ENCODE results near the gene SH3BGR.
A peak's percentile ranks its signal among the peaks of the same experiment; 100 is the strongest.
"Not testable (repeated sequence)": the region's sequence is repeated elsewhere in the genome, so short reads cannot be mapped to it uniquely, and the experiment has no call there.

SH3BGR gene

DNA sequence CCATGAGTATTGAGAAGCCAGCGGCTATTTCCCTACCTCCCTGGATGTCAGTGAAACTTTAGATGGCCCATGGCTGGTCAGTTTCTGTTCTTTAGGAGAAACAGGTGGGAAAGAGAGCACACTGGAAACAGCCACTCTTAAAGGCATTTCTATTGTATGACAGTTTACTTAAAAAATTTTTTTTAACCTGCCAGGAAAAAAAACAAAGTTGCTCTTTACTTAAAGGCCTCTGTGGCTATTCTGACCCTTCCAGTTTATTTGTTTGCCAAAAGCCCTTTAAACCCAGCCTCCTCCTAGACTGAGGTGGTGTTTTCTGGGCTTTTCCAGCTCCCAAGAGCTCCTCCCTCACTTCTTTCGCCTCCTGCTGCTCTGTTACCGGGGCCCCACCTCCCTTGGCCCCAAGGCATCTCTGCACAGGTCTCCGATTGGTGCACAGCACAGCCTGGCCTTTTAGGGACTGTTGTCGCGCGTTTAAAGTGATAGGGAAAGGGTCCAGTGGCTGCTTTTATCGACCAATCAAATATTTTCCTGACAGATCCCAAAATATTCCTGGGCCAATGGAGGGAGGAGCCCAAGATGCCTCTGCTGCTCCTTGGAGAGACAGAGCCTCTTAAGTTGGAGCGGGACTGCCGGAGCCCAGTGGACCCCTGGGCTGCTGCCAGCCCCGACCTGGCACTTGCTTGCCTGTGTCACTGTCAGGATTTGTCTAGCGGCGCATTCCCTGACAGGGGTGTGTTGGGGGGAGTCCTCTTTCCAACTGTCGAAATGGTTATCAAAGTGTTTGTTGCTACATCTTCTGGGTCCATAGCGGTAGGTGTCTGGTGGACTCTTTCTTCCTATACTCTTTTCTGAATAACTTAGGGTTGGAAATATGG, at the start of gene SH3BGR:
SH3BGR (plus strand) TSS at position 639 of the 875 bp plus-strand sequence; CDS start at position 766, 127 bp downstream.
- no peak for DNase-seq (ENCODE audit: low spot score)

DNA sequence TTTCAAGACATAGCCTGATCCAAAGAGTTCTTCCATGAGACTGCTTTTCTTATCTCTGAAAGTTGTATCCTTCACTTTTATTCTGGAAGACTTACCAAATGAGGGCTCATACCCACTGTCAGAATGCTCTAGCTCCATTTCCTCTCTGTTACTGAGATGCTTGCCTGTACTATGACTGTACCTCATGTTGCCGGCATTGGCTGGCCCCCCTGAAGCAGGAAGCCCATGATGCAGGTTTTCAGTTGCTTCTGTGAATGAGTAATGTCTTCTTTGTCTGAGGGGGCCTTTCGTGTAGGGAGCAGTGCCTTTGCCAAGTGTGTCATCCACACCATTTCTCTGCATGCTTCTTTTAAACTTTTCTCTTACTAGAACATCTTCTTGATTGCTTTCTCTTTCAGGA, 45.7 kb upstream of the SH3BGR start:
- no peak for DNase-seq (ENCODE audit: low spot score)

DNA sequence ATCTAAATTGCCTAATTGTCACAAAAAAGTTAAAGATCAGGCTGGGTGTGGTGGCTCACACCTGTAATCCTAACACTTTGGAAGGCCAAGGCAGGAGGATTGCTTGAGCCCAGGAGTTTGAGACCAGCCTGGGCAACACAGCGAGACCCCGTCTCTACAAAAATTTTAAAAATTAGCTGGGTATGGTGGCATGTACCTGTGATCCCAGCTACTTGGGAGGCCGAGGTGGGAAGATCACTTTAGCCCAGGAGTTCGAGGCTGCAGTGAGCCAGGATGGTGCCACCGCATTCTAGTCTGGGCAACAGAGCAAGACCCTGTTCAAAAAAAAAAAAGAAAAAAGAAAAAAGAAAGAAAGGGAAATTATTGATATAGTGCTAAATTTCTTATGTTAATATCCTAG, 32.6 kb upstream of the SH3BGR start:
- DNase-seq (ENCODE audit: low spot score), result not testable (repeated sequence)

DNA sequence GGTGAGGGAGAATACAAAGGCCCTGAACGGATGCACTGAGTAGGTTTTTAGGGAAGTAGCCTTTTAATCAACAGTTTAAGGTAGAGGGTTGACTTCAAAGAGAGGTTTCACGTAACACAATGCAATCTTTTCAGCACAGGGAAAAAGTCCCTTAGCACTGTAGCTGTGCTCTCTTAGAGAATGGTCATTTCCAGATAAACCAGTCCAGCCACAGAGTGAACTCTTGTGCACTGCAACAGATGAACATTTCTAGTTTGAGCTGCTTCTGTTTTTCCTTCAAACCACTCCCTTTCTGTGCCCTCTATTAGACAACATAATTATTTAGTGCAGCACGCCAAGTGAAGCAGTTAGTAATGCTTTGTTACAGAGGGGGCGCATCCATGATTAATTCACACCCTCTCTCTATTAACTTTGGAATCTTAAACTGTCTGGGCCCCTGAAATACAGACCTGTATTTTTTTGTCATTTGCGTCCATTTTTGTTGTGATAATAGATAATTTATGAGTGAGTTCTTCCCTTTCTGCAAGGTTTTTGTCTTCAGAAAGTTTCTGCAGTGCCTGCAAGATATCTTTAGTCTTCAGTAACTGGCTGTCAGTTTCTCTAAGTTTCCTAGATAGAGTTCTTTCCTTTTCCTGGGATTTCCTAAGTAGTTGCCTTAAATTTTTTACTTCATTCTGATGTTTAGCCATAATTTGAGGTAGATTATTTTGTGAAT, 29.1 kb upstream of the SH3BGR start:
- DNase-seq (ENCODE audit: low spot score), result no peak

DNA sequence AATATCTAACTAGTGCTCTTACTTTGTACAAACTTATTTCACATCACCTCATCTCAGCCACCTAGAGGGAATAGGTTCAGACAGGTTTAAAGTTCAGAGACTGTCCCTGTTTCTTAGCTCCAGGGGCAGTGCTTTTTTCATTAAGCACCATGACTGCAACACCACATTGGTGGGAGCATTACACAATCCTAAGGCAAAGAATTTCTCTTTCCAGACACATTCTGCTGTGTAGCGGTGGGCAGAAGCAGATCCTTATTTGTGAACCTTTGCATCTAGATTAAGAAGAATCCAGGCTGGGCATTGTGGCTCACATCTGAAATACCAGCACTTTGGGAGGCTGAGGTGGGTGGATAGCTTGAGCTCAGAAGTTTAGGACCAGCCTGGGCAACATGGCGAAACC, 22.3 kb upstream of the SH3BGR start:
- DNase-seq (ENCODE audit: low spot score), result no peak

DNA sequence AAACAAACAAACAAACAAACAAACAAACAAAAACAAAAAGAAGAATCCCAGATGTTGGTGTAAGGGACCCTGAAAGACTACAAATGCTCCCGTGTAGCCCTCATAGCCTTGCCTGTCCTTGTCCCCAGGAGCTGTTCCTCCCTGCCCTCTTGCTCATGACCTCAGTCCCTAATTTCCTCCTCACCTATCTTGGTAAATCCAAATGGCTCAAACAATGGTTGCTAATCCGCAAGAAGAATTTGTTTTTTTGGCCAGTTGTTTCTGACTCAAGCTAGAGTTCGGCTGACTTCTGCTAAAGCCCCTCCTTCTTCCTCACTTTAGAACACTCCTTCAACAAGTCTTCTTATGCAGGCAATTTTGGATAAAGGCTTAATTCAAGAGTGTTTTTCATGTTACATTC, 21.8 kb upstream of the SH3BGR start:
- no peak for DNase-seq (ENCODE audit: low spot score)

DNA sequence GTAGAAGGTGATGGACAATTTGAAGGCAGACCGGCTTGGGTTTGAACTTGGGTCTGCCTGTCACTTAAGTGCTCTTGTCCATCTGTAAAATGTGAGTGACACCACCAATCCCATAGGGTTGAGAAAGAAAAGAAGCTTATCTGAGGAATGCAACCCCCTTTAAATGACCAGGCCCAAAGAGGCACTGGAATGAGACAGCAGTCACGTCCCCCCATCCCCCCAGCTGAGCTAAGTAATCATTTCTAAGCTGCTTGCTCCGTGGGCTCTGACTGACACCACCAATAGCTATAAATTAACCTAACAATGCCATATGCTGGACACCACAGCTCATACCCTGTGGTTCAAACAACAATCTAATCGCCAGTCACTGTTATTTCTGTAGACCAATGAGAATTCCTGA, 21.3 kb upstream of the SH3BGR start:
- DNase-seq (ENCODE audit: low spot score), result no peak

DNA sequence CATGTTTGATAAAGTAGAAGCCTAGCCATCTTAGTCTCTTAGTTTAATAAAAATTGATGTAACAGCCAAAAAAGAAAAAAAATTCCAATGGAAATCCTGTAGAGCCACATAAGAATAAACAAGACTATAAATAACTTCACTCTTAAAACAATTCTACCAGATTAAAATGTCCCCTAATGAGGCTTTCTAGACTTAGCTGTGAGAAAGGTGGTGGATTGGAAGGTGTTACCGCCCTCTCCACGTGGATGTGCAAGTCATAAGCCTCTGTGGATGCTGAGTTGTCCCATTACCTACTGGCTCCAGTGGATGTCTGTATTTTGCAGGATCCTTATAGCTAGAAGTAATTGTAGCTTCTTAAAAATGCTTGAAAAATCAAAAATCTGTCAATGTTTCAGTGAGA, 20.8 kb upstream of the SH3BGR start:
- no peak for DNase-seq (ENCODE audit: low spot score)

DNA sequence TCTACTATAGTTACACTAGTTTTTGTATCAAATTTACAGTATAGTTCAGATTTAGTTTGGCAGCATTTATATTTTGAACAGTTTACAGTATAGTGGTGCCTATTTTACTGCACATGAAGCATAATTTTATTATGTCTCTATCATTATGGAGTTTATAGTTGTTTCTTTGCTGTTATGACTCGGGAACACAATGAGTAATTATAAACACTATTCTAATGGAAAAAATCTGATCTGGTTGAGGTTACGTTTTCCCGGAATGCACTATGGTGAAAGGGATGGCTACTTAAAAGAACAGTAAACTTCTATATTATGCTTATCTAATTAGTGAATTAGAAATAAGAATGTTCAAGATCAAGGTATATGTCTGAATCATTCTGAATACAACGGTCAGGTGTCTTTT, 16.8 kb upstream of the SH3BGR start:
- DNase-seq (ENCODE audit: low spot score), result no peak

DNA sequence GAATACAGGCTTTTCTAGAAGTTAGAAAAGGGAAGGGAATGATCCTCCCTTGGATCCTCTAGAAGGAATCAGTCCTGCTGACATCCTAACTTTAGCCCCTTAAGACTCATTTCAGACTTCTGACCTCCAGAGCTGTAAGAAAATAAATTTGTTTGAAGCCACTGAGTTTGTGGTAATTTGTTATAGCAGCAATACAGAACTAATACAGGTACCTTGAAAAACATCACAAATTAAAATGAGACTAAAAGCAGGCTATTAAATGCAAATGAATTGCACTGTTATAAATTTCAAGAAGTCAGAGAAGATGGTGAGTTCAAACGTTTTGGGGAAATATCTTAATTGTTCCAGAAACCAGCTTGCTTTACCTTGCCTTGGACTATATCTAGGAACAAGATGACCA, 12.5 kb upstream of the SH3BGR start:
- DNase-seq (ENCODE audit: low spot score), result no peak

DNA sequence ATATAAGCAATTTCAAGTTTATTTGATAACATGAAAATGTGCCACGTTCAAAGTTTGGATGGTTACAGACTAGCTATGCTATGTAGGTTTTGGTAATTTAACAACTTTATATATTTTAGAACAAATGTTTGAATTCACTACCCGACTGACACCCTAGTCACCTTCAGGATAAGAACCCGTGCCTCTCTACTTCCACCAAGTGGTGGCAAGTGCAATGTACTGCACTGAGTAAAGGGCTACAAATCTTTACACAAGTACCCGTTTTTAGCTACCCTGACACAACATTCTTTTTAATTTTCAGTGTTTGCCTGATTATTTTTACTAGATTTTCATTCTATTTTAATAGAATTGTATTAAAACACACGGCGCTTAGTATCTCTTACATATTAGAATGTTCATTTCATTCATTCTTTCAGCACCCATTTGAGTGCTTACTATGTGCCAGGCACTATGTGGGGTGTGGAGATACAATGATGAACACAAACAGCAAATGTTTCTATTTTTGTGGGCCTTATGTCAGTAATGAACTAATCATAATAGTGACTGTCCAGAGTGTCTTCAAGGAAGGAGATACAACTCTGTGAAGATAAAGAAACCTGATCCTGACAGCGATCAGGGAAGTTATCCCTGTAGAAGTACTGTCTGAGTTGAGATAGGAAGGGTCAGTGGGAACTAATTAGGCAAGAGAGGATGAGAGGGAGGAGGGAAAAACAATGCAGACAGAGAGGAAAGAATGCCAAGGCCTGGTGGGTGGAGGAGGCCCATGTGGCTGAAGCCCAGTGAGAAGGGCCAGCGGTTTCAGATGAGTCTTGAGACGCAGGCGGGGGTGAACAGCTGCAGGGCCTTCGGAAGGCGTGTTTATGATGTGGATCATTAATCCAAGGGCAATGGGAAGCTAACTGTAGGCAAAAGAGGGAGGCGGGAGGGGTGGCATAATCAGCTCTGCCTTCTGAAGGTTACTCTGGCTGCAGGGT, 10.0 kb upstream of the SH3BGR start:
- DNase-seq (ENCODE audit: low spot score), result peak; percentile 43

DNA sequence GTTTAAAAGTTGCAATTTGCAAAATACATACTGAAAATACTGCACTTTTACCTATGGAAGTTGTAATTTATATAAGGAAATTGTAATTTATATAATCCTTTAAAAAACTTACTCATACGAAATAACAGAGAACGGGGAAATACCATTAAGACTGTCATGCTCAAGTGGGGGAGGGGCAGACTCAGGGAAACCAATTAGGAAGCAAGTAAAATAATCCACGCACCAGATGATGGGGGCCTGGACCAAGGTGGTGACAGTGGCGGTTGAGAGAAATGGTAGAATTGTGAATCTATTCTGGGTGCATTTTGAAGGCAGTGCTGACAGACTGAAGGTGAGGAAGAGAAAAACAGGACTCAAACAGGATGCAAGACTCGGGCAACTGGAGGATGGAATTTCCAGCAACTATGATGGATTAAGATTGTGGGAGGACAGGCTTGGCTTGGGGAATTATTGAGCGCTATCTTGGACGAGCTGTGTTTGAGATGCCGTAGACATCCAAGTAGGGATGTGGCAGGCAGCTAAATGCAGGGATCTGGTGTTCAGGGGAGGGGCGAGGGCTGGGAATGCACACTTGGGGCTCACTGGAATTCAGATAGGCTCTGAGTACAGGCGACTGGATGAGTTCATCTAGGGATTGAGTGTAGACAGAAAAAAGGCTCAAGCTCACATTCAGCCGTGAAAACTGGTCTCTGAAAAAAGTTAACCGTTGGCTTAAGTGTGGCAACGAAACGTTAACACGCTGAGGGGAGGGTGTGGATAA, 7.2 kb upstream of the SH3BGR start:
- no peak for DNase-seq (ENCODE audit: low spot score)

DNA sequence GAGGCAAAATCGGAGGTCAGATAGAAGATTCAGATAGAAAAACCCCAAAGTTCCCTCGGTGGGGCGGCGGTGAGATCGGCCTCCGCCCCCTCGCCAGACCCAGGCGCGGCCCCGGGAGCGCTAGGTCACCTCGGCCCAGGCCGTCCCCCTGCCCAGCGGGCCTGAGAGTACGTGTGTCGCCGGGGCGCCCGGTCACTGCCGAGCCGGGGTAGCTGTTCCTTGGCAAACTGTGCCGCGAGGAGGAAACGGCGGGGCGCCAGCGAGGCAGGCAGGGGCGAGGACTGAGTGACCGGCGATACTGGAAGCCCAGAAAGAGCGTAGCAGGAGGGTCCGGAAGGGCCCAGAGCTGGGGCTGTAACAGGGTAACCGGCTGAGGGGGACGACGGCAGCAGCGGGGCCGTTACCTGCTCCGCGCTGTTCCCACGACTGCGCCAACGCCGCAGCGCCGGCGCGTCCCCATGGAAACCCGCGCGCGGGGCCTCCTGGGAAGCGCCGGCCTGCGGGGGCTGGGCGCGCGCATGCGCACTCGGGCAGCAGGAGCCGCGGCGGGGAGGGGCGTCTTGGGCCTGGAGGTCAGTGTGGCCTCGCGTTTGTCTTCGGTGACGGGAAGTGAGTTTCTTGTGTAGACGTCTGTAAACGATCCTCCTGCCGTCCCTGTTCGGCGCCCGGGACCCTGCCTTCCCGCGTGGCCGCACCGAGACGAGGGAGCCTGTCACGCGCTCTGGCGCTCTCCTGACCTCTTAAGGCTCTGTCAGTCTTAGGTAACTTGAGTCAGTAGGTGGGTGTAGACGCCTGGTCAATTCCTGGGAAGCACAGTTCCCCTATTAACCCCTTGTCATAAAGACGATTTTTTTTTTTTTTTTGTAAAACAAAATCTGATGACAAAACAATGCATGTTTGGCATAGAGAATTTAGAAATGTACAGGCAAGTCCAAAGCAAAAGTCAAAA, 6.2 kb upstream of the SH3BGR start, which contains the start of gene LCA5L:
LCA5L (minus strand) TSS at position 458 of the 949 bp plus-strand sequence. CDS start 17,285 bp downstream, outside the sequence.
- peak; percentile 80 for DNase-seq (ENCODE audit: low spot score)

DNA sequence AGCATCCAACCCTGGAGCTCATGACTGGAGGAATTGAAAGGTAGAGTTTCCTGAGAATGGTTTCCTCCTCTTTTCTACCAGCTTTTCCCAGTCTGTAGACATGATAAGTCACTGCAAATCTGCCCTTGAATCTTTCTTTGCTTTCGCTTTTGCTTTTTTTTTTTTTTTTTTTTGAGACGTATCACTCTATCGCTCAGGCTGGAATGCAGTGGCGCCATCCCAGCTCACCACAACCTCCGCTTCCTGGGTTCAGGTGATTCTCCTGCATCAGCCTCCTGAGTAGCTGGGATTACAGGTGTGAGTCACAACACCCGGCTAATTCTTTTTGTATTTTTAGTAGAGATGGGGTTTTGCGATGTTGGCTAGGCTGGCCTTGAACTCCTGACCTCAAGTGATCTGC, 4.5 kb upstream of the SH3BGR start:
- DNase-seq (ENCODE audit: low spot score), result no peak

DNA sequence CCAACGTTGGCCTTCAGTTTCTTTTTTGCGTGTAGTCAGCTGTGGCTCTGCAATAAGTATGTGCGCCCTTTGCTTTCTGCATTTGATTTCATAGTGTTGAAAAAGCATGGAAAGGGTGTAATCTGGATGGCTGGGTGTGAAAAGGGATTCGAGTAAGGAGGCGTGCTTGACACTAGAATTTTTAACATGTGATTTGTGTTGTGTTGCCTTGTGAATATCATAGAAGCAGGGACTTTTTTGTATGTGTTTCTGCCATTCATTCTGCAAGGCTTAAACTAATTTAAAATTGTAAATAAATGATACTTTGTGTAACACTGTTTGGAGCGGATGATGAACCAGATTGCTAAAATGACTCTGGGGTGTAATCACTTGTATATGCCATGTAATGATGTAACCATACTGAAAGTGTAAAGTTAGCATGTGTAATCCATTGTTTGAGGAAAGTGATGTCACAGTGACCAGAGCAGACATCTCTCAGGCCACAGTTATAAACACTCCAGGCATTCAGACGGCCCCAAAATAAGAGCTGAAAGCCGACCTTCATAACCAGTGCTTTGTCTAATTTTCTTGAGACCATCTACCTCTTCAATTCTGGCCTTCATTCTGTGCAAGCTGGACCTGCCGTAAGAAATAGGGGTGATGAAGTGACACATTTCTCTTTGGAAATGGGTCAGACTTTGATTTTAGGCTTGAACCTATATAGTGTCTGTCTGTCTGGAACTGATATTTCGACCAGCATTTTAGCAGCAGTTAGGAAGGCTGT, 618 bp downstream of the SH3BGR start:
- DNase-seq (ENCODE audit: low spot score), result no peak

DNA sequence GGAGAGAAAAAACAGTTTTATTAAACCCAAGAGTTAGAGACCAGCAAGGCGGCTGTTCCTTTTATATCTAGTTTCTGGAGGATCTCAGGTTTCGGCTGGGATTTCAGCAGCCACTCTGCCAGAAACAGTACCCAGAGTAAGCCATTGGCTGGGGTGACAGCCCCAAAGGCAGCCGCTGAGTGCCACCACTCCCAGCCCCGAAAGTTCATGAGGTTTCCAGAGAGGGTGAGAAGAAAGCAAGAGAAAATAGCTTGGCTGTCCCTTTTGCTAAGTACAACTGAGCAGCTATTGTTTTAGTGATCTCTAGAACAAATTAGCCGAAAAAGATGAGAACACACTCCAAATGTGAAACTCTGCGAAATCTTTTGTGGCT, 1.2 kb downstream of the SH3BGR start:
- DNase-seq (ENCODE audit: low spot score), result no peak

DNA sequence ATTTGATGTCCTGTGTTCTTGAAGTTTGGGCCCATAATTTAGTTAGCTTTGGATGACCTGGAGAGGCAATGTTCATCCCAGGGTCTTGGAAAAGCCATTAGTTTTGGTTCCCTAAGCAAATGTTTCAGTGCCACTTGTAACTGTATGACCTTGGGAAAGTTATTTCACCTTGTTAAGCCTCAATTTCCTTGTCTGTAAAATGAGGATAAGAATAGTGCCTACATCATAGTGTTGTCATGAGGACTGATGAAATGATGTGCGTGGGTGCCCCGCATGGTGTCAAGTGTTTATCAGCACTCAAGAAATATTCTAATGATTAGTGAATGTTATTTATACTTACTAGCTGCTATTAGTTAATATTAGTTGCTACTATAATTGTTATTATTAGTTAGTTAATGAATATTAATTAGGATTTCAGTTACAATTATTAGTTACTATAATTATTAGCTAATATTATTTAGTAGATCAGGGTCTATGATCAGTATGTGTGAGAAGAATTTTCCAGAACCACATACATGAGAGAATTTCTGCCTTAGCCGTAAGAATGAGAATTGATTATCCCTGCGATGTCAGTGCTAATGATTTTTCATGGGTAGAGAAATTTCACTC, 1.9 kb downstream of the SH3BGR start:
- DNase-seq (ENCODE audit: low spot score), result no peak

DNA sequence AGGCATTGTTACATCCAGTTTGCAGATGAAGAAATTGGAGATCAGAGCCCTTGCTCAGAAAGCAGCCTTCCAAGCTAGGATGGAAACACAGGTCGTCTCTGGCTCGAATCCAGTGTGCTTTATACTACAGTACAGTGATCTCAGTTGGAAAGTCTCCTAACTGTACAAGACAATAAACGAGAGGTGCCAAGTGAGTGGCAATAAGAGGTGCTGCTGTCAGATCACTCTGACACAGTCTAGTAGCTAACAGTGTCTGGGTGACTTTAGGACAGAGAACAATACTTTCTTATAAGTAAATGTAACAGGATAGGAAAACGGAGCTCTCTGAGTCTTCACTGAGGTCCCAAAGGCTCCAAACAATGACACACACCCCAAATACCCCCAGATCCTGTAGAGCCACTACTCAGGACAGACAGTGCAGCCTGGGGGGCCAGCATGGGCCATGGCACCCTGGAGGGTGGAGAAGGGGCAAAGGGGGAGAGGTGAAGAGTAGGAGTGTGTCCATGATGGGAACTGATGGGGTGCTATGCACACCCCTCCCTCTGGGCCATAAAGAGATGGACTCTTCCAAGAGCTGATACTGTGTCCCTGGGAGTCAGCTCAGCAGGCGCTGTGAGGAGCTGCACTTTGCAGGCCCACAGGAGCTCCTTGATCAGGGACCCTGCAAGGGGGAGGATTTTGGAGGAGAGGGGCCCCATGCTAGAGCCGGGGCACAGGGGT, 3.3 kb downstream of the SH3BGR start:
- no peak for DNase-seq (ENCODE audit: low spot score)
